Effector CD8-positive, alpha-beta T cell (primary cell): ENCODE results near the gene KIF4A.
"Not testable (repeated sequence)": the region's sequence is repeated elsewhere in the genome, so short reads cannot be mapped to it uniquely, and the experiment has no call there.

Experiments
- DNase-seq: peaks from one replicate; lab custom pipeline; 2025; lab: John Stamatoyannopoulos, UW

KIF4A gene

GRCh38 chrX:70398899-70399298, 109.0 kb downstream of the KIF4A start:
- DNase-seq, result no peak

- DNase-seq, result not testable (repeated sequence)
These were observed 110.3 kb downstream of the KIF4A start for GRCh38 chrX:70400181-70400580.

GRCh38 chrX:70402721-70403120, 112.8 kb downstream of the KIF4A start:
- DNase-seq, result no peak

- DNase-seq, result no peak
These were observed 115.1 kb downstream of the KIF4A start for GRCh38 chrX:70405003-70405402.

- DNase-seq, result no peak
These were observed 121.0 kb downstream of the KIF4A start for GRCh38 chrX:70410921-70411320.

- DNase-seq, result no peak
These were observed 121.6 kb downstream of the KIF4A start for GRCh38 chrX:70411475-70411874.

- DNase-seq, result no peak
These were observed 131.7 kb downstream of the KIF4A start for GRCh38 chrX:70421618-70422017.

GRCh38 chrX:70422851-70423341, 133.0 kb downstream of the KIF4A start, which contains the start of gene GDPD2:
Gene GDPD2 (plus strand): TSS chrX:70423314. CDS start chrX:70424985, 1,671 bp downstream.
- no peak for DNase-seq

- DNase-seq, result no peak
These were observed 134.2 kb downstream of the KIF4A start for GRCh38 chrX:70423936-70424675.

GRCh38 chrX:70424801-70425200, 134.9 kb downstream of the KIF4A start:
- no peak for DNase-seq

GRCh38 chrX:70426286-70427278, 136.7 kb downstream of the KIF4A start:
- DNase-seq, result no peak

- DNase-seq, result no peak
These were observed 137.5 kb downstream of the KIF4A start for GRCh38 chrX:70427365-70427764.

- DNase-seq, result no peak
These were observed 139.9 kb downstream of the KIF4A start for GRCh38 chrX:70429759-70430158.

- no peak for DNase-seq
These were observed 143.3 kb downstream of the KIF4A start for GRCh38 chrX:70432936-70433847.

- peak; percentile 55 for DNase-seq
These were observed 144.0 kb downstream of the KIF4A start for GRCh38 chrX:70433848-70434351.

- peak; percentile 28 for DNase-seq
These were observed 144.5 kb downstream of the KIF4A start for GRCh38 chrX:70434352-70434866.

- no peak for DNase-seq
These were observed 145.1 kb downstream of the KIF4A start for GRCh38 chrX:70434914-70435586.

- DNase-seq, result peak; percentile 2
These were observed 146.4 kb downstream of the KIF4A start for GRCh38 chrX:70436343-70436742.

- DNase-seq, result no peak
These were observed 147.1 kb downstream of the KIF4A start for GRCh38 chrX:70437011-70437410.

GRCh38 chrX:70437921-70438665, 148.2 kb downstream of the KIF4A start:
- DNase-seq, result no peak
